AG04449 (cell line): ENCODE measurements around the gene MBTPS1.

Experiments
- CTCF ChIA-PET: fragments of 350-600 bp; formaldehyde crosslinking; extraction: SDS; loops from one replicate; lab custom pipeline; 2021; ENCODE audit warnings: antibody characterized with exemption; lab: Yijun Ruan, JAX
- POLR2A ChIA-PET: fragments of 400-600, 350-600 bp; formaldehyde crosslinking; extraction: SDS; loops from one replicate; lab custom pipeline; 2020; ENCODE audit warnings: antibody characterized with exemption, inconsistent platforms; lab: Yijun Ruan, JAX
- DNase-seq: peaks from one replicate; pipeline ENCODE4 v3.0.0-alpha.2; 2010; ENCODE audit warnings: low read depth, low spot score
- H3K4me3 ChIP-seq: 2 replicates; pipeline ENCODE4 v1.5.1; 2011; ENCODE audit warnings: low read depth, mild to moderate bottlenecking, control low read depth, low read length
- TF ChIP-seq, protein P1 (sequence below): IDR thresholded peaks from one replicate; pipeline ENCODE4 v1.5.1; 2011; ENCODE audit warnings: mild to moderate bottlenecking, moderate library complexity, low read length, control low read depth, inconsistent platforms; ENCODE audit not compliant: insufficient read depth; ENCODE audit errors: missing control alignments

MBTPS1 gene

GRCh38 chr16:84004442-84004841 is 112.3 kb downstream of the MBTPS1 start:
- ChIA-PET CTCF (interaction anchor here (1.1 to 1.9 kb wide), 2 partner anchors 61 to 62 kb away, joined by 3 to 7 read pairs; no protein-coding TSS in a partner anchor), POLR2A (no interaction called here)
- no peak overlapping the region for H3K4me3 ChIP-seq
- TF ChIP-seq, protein P1, sequence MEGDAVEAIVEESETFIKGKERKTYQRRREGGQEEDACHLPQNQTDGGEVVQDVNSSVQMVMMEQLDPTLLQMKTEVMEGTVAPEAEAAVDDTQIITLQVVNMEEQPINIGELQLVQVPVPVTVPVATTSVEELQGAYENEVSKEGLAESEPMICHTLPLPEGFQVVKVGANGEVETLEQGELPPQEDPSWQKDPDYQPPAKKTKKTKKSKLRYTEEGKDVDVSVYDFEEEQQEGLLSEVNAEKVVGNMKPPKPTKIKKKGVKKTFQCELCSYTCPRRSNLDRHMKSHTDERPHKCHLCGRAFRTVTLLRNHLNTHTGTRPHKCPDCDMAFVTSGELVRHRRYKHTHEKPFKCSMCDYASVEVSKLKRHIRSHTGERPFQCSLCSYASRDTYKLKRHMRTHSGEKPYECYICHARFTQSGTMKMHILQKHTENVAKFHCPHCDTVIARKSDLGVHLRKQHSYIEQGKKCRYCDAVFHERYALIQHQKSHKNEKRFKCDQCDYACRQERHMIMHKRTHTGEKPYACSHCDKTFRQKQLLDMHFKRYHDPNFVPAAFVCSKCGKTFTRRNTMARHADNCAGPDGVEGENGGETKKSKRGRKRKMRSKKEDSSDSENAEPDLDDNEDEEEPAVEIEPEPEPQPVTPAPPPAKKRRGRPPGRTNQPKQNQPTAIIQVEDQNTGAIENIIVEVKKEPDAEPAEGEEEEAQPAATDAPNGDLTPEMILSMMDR = no peak
- DNase-seq = no peak
